NT2/D1 (cell line): Measurements from ENCODE around the gene KMT2C.
"Not testable (repeated sequence)": the region's sequence is repeated elsewhere in the genome, so short reads cannot be mapped to it uniquely, and the experiment has no call there.

Source experiments
- SUZ12 ChIP-seq: IDR thresholded peaks from 2 replicates; pipeline ENCODE4 v1.6.1; 2011; ENCODE audit not compliant: insufficient read length, insufficient read depth; ENCODE audit errors: extremely low read depth
- YY1 ChIP-seq: IDR thresholded peaks from 2 replicates; pipeline ENCODE4 v1.6.1; 2011; ENCODE audit not compliant: insufficient read length, insufficient read depth
- ZNF274 ChIP-seq: IDR thresholded peaks from 2 replicates; pipeline ENCODE4 v1.6.1; 2011; ENCODE audit warnings: mild to moderate bottlenecking, low read depth, low read length

DNA sequence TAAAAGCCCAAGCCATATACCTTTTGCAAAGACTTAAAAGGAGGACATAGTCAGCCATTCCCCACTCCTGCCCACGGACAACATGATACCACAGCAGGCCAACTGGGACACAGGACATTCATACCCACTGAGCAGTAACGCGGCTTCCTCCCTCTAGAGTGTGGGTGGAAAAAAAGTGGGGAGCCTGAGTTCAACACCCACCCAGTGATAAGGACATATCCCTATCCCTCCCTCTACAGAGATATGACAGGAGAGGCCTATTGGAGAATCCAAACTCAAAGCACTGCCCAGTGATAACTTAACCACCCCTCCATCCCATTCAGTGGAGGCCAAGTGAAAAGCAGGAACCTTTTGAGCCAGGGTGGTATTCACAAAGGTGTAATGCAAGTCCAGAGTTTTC is 148.8 kb downstream of the KMT2C start:
- TF ChIP-seq YY1, ZNF274, SUZ12: not testable (repeated sequence)
